GM23338 (cell line): ENCODE measurements around the gene B4GALNT4. TPM values are rescaled to one million over a fixed set of nuclear protein-coding genes. Genes with fewer than 3 reads are reported as not detected.

Experiments
- ATAC-seq: fragments of 200-7000 bp; cut with Tn5 transposase; 3 replicates; pipeline ENCODE4 v1.9.1; 2020
- DNase-seq: peaks from one replicate; pipeline ENCODE4 v3.0.0-alpha.2; 2015; ENCODE audit warnings: low spot score
- H2AFZ ChIP-seq: fragments of 200-600 bp; sonication (generic); 2 replicates; pipeline ENCODE4 v1.8.0; 2016; ENCODE audit warnings: antibody characterized with exemption, mild to moderate bottlenecking, moderate library complexity
- H3F3A ChIP-seq: fragments of 200-600 bp; sonication (generic); replicated peaks from 2 replicates; pipeline ENCODE4 v1.8.0; 2017; ENCODE audit warnings: antibody characterized with exemption, mixed run types, low read depth
- H3K27ac ChIP-seq: fragments of 200-600 bp; sonication (generic); 2 replicates; pipeline ENCODE4 v1.6.1; 2016; ENCODE audit warnings: low read depth
- H3K27me3 ChIP-seq: fragments of 200-600 bp; sonication (generic); 2 replicates; pipeline ENCODE4 v1.8.0; 2016; ENCODE audit warnings: mild to moderate bottlenecking, mixed run types, moderate library complexity; ENCODE audit not compliant: insufficient read depth
- H3K36me3 ChIP-seq: fragments of 200-600 bp; sonication (generic); 2 replicates; pipeline ENCODE4 v1.8.0; 2016; ENCODE audit warnings: mild to moderate bottlenecking; ENCODE audit not compliant: insufficient read depth
- H3K4me1 ChIP-seq: fragments of 200-600 bp; sonication (generic); 2 replicates; pipeline ENCODE4 v1.8.0; 2016; ENCODE audit warnings: mild to moderate bottlenecking, moderate library complexity; ENCODE audit not compliant: insufficient read depth
- H3K4me2 ChIP-seq: fragments of 200-600 bp; sonication (generic); 2 replicates; pipeline ENCODE4 v1.7.1; 2017; ENCODE audit warnings: mixed run types
- H3K4me3 ChIP-seq: fragments of 200-600 bp; sonication (generic); 2 replicates; pipeline ENCODE4 v1.6.1; 2016; ENCODE audit warnings: mixed run types
- H3K79me2 ChIP-seq: fragments of 200-600 bp; sonication (generic); replicated peaks from 2 replicates; pipeline ENCODE4 v1.8.0; 2017; ENCODE audit warnings: mild to moderate bottlenecking; ENCODE audit not compliant: insufficient read depth
- H3K9me2 ChIP-seq: fragments of 200-600 bp; sonication (generic); 2 replicates; pipeline ENCODE4 v1.8.0; 2017; ENCODE audit not compliant: insufficient read depth
- H4K20me1 ChIP-seq: fragments of 200-600 bp; sonication (generic); replicated peaks from 2 replicates; pipeline ENCODE4 v1.8.0; 2017; ENCODE audit warnings: mild to moderate bottlenecking; ENCODE audit not compliant: insufficient read depth
- H3K27ac Mint-ChIP-seq: 2 replicates; pipeline ENCODE4 v1.8.0; 2020; ENCODE audit warnings: inconsistent platforms, mild to moderate bottlenecking, moderate library complexity, mixed read lengths
- H3K27me3 Mint-ChIP-seq: 3 replicates; pipeline ENCODE4 v1.8.0; 2022; ENCODE audit warnings: low read depth, mild to moderate bottlenecking, moderate library complexity, mixed read lengths, inconsistent platforms; ENCODE audit not compliant: insufficient read depth, poor library complexity
- H3K36me3 Mint-ChIP-seq: 3 replicates; pipeline ENCODE4 v1.8.0; 2021; ENCODE audit warnings: low read depth, mild to moderate bottlenecking, inconsistent platforms, moderate library complexity, mixed read lengths
- H3K4me1 Mint-ChIP-seq: 3 replicates; pipeline ENCODE4 v1.8.0; 2020; ENCODE audit warnings: mild to moderate bottlenecking, inconsistent platforms, mixed read lengths
- H3K4me3 Mint-ChIP-seq: 3 replicates; pipeline ENCODE4 v1.8.0; 2021; ENCODE audit warnings: moderate library complexity, mild to moderate bottlenecking, inconsistent platforms, mixed read lengths
- H3K9me3 Mint-ChIP-seq: 3 replicates; pipeline ENCODE4 v1.8.0; 2020; ENCODE audit warnings: moderate library complexity, mild to moderate bottlenecking, inconsistent platforms, mixed read lengths
- CREB1 ChIP-seq: fragments of 250-450 bp; sonication (Bioruptor Pico); IDR thresholded peaks from 2 replicates; pipeline ENCODE4 v1.5.0; 2020; ENCODE audit warnings: low read depth, mild to moderate bottlenecking, moderate library complexity
- CTCF ChIP-seq, 2 experiments: fragments of 200-600 bp in 1 of 2; sonication (generic) in 1 of 2; conservative IDR thresholded peaks; 2 replicates each; pipeline versions ENCODE4 v1.5.1 to v1.6.1; 2016 to 2017; ENCODE audit warnings: antibody characterized with exemption in 2 of 2, low read depth in 2 of 2, mild to moderate bottlenecking in 2 of 2, moderate library complexity in 1 of 2
- ETS1 ChIP-seq: IDR thresholded peaks from 2 replicates; pipeline ENCODE4 v1.6.1; 2016; ENCODE audit warnings: antibody characterized with exemption
- EZH2 ChIP-seq: fragments of 200-600 bp; sonication (generic); IDR thresholded peaks from one replicate; pipeline ENCODE4 v1.8.0; 2017; ENCODE audit warnings: antibody characterized with exemption, mild to moderate bottlenecking, low read depth; ENCODE audit not compliant: unreplicated experiment
- EZH2phosphoT487 ChIP-seq: fragments of 200-600 bp; sonication (generic); IDR thresholded peaks from one replicate; pipeline ENCODE4 v1.8.1; 2018; ENCODE audit warnings: antibody characterized with exemption; ENCODE audit not compliant: unreplicated experiment
- JUNB ChIP-seq: IDR thresholded peaks from one replicate; pipeline ENCODE4 v1.6.1; 2016; ENCODE audit warnings: antibody characterized with exemption; ENCODE audit not compliant: unreplicated experiment
- NANOG ChIP-seq: IDR thresholded peaks from 2 replicates; pipeline ENCODE4 v1.6.1; 2016; ENCODE audit warnings: antibody characterized with exemption, borderline replicate concordance
- POLR2AphosphoS5 ChIP-seq: IDR thresholded peaks from 2 replicates; pipeline ENCODE4 v1.6.1; 2016; ENCODE audit warnings: antibody characterized with exemption, low read depth
- REST ChIP-seq: IDR thresholded peaks from one replicate; pipeline ENCODE4 v1.6.1; 2018; ENCODE audit warnings: antibody characterized with exemption; ENCODE audit not compliant: unreplicated experiment
- STAT1 ChIP-seq: IDR thresholded peaks from one replicate; pipeline ENCODE4 v1.6.1; 2016; ENCODE audit warnings: antibody characterized with exemption; ENCODE audit not compliant: unreplicated experiment
- ZNF114 ChIP-seq: fragments of 250-450 bp; sonication (Bioruptor Pico); IDR thresholded peaks from 2 replicates; pipeline ENCODE4 v1.5.0; 2020; ENCODE audit warnings: mild to moderate bottlenecking, moderate library complexity
- ZNF331 ChIP-seq: fragments of 250-450 bp; sonication (Bioruptor Pico); IDR thresholded peaks from 2 replicates; pipeline ENCODE4 v1.5.0; 2020; ENCODE audit warnings: low read depth, mild to moderate bottlenecking, moderate library complexity
- ZNF462 ChIP-seq: fragments of 250-450 bp; sonication (Bioruptor Pico); IDR thresholded peaks from 2 replicates; pipeline ENCODE4 v1.5.0; 2020; ENCODE audit warnings: mild to moderate bottlenecking, moderate library complexity
- polyA plus RNA-seq: library from polyadenylated mRNA; unstranded; fragments of >200 nt; fragmentation: Nextera tagmentation; extraction: Ambion mirVana; gene quantifications from 2 replicates; pipeline ENCODE4 v1.2.1, GENCODE V29; 2016
- total RNA-seq: library from RNA; depleted of rRNA; stranded (reverse); fragments of >200 nt; shearing (Covaris generic); gene quantifications from 2 replicates; pipeline ENCODE4 v1.2.3, GENCODE V29; 2014

B4GALNT4 gene
- total and polyA plus RNA-seq, 2 experiments from 2014 or later, result 49.9 to 92.6 TPM

- H3K27ac Mint-ChIP-seq, result no peak overlapping the region
- ATAC-seq, result no peak
These were observed 42.3 kb upstream of the B4GALNT4 start for GRCh38 chr11:326842-327580.

More at GRCh38 chr11:326842-327580, 42.3 kb upstream of the B4GALNT4 start:
- Histone ChIP-seq H3K4me2 (no peak overlapping the region), H3K4me3 (no peak overlapping the region), H3K79me2 (no peaks in the 10 kb centered on the region), H3K4me1 (peaks cover 6% of the 10 kb centered on the region), H3F3A (0 out of 2 replicates have a peak, but pooled peaks cover 15% of the 10 kb centered on the region), H3K9me2 (no peaks in the 10 kb centered on the region), H4K20me1 (no peaks in the 10 kb centered on the region), H2AFZ (0 out of 2 replicates have a peak overlapping the region, but pooled peaks have one; percentile 28), H3K27me3 (no peaks in the 10 kb centered on the region), H3K36me3 (no peaks in the 10 kb centered on the region; the same call in 1 of the 2 replicates), H3K27ac (no peak overlapping the region)
- Mint-ChIP-seq H3K36me3 (peaks cover 13% of the 10 kb centered on the region; the same call in 2 of the 3 replicates), H3K27me3 (peaks cover 17% of the 10 kb centered on the region), H3K4me3 (no peak overlapping the region), H3K4me1 (peaks cover 33% of the 10 kb centered on the region), H3K9me3 (peaks cover 6% of the 10 kb centered on the region; the same call in 2 of the 3 replicates)
- TF ChIP-seq NANOG (no peak), EZH2 (no peak), JUNB (no peak), ZNF114 (CRISPR knock-in tag) (no peak), ZNF462 (CRISPR knock-in tag) (no peak), ETS1 (no peak), CTCF (conservative IDR thresholded peaks at IDR 0.05; ENCODE audit: low read depth in 2 of 2) (no peak), CREB1 (CRISPR knock-in tag) (no peak), POLR2AphosphoS5 (no peak), REST (no peak), ZNF331 (no peak), STAT1 (no peak), EZH2phosphoT487 (no peak)
- DNase-seq, result no peak
